K562 (cell line): Measurements from ENCODE around the gene TMEM126A. TPM values are rescaled to one million over a fixed set of nuclear protein-coding genes. Genes with fewer than 3 reads are reported as not detected.

Source experiments
- EP400 ChIP-seq: fragments of 450-650 bp; IDR thresholded peaks from 2 replicates; pipeline ENCODE4 v1.6.1; 2017; ENCODE audit warnings: antibody characterized with exemption, mild to moderate bottlenecking, moderate library complexity
- HNRNPK ChIP-seq: fragments of 200-400 bp; formaldehyde crosslinking; IDR thresholded peaks from one replicate; pipeline ENCODE4 v1.6.1; 2018; ENCODE audit warnings: mild to moderate bottlenecking, low read depth, low read length; ENCODE audit not compliant: poor library complexity, severe bottlenecking
- KAT7 ChIP-seq: sonication (generic); formaldehyde crosslinking; IDR thresholded peaks from 2 replicates; pipeline ENCODE4 v1.8.0; 2022; ENCODE audit warnings: missing genetic modification reagents, mild to moderate bottlenecking, borderline replicate concordance
- MYC ChIP-seq, 2 experiments: fragments of 250-450 bp in 1 of 2; sonication (Bioruptor Pico) in 1 of 2; IDR thresholded peaks; 2 replicates each; pipeline versions ENCODE4 v1.5.1 to v1.6.1; 2012 to 2021; ENCODE audit warnings: low read depth in 2 of 2, borderline replicate concordance in 1 of 2, improper control_type of control experiment in 1 of 2, low read length in 1 of 2, mild to moderate bottlenecking in 1 of 2, moderate library complexity in 1 of 2
- POLR2G ChIP-seq: fragments of 200-400 bp; formaldehyde crosslinking; IDR thresholded peaks from 2 replicates; pipeline ENCODE4 v1.6.1; 2017; ENCODE audit warnings: low read depth, mild to moderate bottlenecking, antibody characterized with exemption, low read length, moderate library complexity
- PRDM10 ChIP-seq: fragments of 450-650 bp; IDR thresholded peaks from 2 replicates; pipeline ENCODE4 v1.6.1; 2018; ENCODE audit not compliant: partially characterized antibody
- RBM34 ChIP-seq: fragments of 200-400 bp; formaldehyde crosslinking; IDR thresholded peaks from 2 replicates; pipeline ENCODE4 v1.6.1; 2018; ENCODE audit warnings: low read length, borderline replicate concordance; ENCODE audit not compliant: insufficient read depth
- RFX5 ChIP-seq: IDR thresholded peaks from 2 replicates; pipeline ENCODE4 v1.6.1; 2011; ENCODE audit warnings: low read depth, mild to moderate bottlenecking, improper control_type of control experiment, low read length
- SUPT5H ChIP-seq: fragments of 450-650 bp; IDR thresholded peaks from 2 replicates; pipeline ENCODE4 v1.6.1; 2016
- TEAD2 ChIP-seq: fragments of 450-650 bp; IDR thresholded peaks from 2 replicates; pipeline ENCODE4 v1.6.1; 2016; ENCODE audit warnings: missing genetic modification characterization, control low read depth, missing compliant biosample characterization
- ZBTB7A ChIP-seq: IDR thresholded peaks from 2 replicates; pipeline ENCODE4 v1.6.1; 2011; ENCODE audit warnings: low read depth, mild to moderate bottlenecking, low read length, moderate library complexity, borderline replicate concordance; ENCODE audit not compliant: control insufficient read depth
- ZNF24 ChIP-seq: fragments of 450-650 bp; IDR thresholded peaks from 2 replicates; pipeline ENCODE4 v1.6.1; 2016
- ZNF436 ChIP-seq: fragments of 250-450, 450-650 bp; sonication (Bioruptor Pico); formaldehyde crosslinking; IDR thresholded peaks from 2 replicates; pipeline ENCODE4 v1.7.0; 2020; ENCODE audit warnings: mild to moderate bottlenecking
- ZNF695 ChIP-seq: fragments of 450-650 bp; formaldehyde crosslinking; IDR thresholded peaks from 2 replicates; pipeline ENCODE4 v1.4.0; 2020; ENCODE audit warnings: mild to moderate bottlenecking, moderate library complexity
- ZNF764 ChIP-seq: fragments of 250-450 bp; sonication (Bioruptor Pico); IDR thresholded peaks from 2 replicates; pipeline ENCODE4 v1.4.0; 2020; ENCODE audit warnings: low read depth, mild to moderate bottlenecking, moderate library complexity
- polyA plus RNA-seq, 8 experiments: library from polyadenylated mRNA; depleted of rRNA in 4 of 8; stranded (reverse) in 5 of 8; unstranded in 3 of 8; fragments of >200 nt; fragmentation: Nextera tagmentation in 2 of 8; fragmentation: Illumina TruSeq in 1 of 8; extraction: Ambion mirVana in 2 of 8; extraction: Trizol in 1 of 8; gene quantifications; 2 replicates each; pipeline versions ENCODE4 v1.2.1 to v1.2.3, GENCODE V29; 2011 to 2014; ENCODE audit warnings: inconsistent platforms in 1 of 8, missing spikeins in 1 of 8
- total RNA-seq, 7 experiments: library from RNA; depleted of rRNA in 6 of 7; stranded (reverse); fragments of >200 nt in 6 of 7; fragmentation: Illumina TruSeq in 2 of 7; extraction: Trizol in 2 of 7; gene quantifications; 2 replicates each; pipeline versions ENCODE4 v1.2.1 to v1.2.3, GENCODE V29; 2011 to 2021; ENCODE audit warnings: low replicate concordance in 1 of 7
- TF ChIP-seq, protein P1 (sequence below): fragments of 200-400 bp; formaldehyde crosslinking; IDR thresholded peaks from 2 replicates; pipeline ENCODE4 v1.6.1; 2017; ENCODE audit warnings: mild to moderate bottlenecking, low read depth, low read length, moderate library complexity
- TF ChIP-seq, protein P2 (sequence below): sonication (generic); formaldehyde crosslinking; IDR thresholded peaks from 2 replicates; pipeline ENCODE4 v1.8.0; 2022; ENCODE audit warnings: mild to moderate bottlenecking, missing genetic modification reagents, borderline replicate concordance

Gene TMEM126A
- total and polyA plus RNA-seq, 9 of the 15 experiments (the other 6 are each of a cell fraction or from before 2014, with no cell fraction given) = 19.3 to 154 (median 56.3) TPM

DNA sequence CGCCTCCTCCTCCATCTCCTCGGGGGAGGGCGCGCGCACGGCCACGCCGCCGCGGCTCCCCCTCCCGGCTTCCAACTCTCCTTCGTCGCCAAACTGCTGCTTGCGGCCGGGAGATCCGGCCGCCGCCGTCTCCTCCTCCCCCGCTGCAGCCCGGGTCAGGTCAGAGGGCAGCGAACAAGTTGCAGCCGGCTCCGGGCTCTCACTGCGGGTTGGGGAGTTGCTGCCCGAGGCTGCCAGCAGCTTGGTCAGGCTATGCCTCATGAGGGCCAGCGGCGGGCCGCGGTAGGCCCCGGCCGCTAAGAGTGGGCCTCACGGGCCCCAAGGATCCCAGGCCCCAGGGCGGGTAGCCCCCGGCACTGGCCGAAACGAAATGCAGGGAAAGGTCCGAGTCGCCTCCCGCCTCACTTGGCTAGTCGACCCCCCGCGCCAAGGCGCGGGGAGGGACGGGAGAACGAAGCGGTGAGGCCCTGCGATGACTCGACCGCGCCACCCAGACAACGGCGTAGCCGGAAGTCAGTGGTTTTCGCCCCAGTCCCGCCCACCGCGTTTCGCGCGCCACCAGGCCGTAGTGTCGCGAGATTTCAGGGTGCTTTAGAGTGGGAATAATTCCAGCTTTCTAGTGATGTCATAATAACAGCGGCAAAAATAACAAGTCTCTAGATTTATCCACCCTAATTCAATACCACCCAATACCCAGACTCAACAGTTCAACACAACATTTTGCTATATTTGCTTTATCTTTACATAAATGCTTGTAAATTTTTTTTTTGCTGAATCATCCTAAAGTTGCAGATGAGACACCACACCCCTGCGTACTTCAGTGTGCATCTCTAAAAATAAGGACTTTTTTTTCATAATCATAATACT lies 17.1 kb downstream of the TMEM126A start, which contains the start of gene CREBZF (continued):
- TF ChIP-seq PRDM10 (peak; percentile 15), SUPT5H (peak; percentile 93), ZNF764 (CRISPR knock-in tag) (no peak), HNRNPK (no peak), ZNF695 (CRISPR knock-in tag) (no peak), POLR2G (peak; percentile 95), RBM34 (no peak), TEAD2 (tag) (no peak), RFX5 (no peak), MYC (IDR thresholded peaks at IDR 0.05; ENCODE audit: low read depth, low read length) (peak; percentile 79), MYC (CRISPR knock-in tag; IDR thresholded peaks at IDR 0.05; ENCODE audit: borderline replicate concordance, low read depth) (peak; percentile 96), ZBTB7A (peak; percentile 67; the same call in 1 of the 2 replicates), EP400 (peak; percentile 96), ZNF436 (CRISPR knock-in tag) (no peak), KAT7 (CRISPR knock-in tag) (peak; percentile 21; the same call in 1 of the 2 replicates), ZNF24 (no peak)
- TF ChIP-seq, protein P1, sequence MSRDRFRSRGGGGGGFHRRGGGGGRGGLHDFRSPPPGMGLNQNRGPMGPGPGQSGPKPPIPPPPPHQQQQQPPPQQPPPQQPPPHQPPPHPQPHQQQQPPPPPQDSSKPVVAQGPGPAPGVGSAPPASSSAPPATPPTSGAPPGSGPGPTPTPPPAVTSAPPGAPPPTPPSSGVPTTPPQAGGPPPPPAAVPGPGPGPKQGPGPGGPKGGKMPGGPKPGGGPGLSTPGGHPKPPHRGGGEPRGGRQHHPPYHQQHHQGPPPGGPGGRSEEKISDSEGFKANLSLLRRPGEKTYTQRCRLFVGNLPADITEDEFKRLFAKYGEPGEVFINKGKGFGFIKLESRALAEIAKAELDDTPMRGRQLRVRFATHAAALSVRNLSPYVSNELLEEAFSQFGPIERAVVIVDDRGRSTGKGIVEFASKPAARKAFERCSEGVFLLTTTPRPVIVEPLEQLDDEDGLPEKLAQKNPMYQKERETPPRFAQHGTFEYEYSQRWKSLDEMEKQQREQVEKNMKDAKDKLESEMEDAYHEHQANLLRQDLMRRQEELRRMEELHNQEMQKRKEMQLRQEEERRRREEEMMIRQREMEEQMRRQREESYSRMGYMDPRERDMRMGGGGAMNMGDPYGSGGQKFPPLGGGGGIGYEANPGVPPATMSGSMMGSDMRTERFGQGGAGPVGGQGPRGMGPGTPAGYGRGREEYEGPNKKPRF = no peak
- TF ChIP-seq, protein P2, sequence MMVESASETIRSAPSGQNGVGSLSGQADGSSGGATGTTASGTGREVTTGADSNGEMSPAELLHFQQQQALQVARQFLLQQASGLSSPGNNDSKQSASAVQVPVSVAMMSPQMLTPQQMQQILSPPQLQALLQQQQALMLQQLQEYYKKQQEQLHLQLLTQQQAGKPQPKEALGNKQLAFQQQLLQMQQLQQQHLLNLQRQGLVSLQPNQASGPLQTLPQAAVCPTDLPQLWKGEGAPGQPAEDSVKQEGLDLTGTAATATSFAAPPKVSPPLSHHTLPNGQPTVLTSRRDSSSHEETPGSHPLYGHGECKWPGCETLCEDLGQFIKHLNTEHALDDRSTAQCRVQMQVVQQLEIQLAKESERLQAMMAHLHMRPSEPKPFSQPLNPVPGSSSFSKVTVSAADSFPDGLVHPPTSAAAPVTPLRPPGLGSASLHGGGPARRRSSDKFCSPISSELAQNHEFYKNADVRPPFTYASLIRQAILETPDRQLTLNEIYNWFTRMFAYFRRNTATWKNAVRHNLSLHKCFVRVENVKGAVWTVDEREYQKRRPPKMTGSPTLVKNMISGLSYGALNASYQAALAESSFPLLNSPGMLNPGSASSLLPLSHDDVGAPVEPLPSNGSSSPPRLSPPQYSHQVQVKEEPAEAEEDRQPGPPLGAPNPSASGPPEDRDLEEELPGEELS (CRISPR knock-in tag) = no peak
